Gastroesophageal sphincter (tissue), 2 donors: ENCODE data around the gene BTBD9.

Experiments used
- POLR2A ChIP-seq, 2 donors: fragments of 450-650 bp; IDR thresholded peaks; one replicate each; pipeline ENCODE4 v1.6.1; 2017; ENCODE audit warnings: antibody characterized with exemption in 2 of 2, mild to moderate bottlenecking in 2 of 2, moderate library complexity in 1 of 2
- POLR2AphosphoS5 ChIP-seq: sonication (generic); formaldehyde crosslinking; IDR thresholded peaks from one replicate; pipeline ENCODE4 v1.6.1; 2017; ENCODE audit warnings: antibody characterized with exemption

GRCh38 chr6:38244869-38245268 lies 394.9 kb downstream of the BTBD9 start:
- no peak for TF ChIP-seq POLR2A (IDR thresholded peaks at IDR 0.05)
- no peak for TF ChIP-seq POLR2AphosphoS5
